ENCODE data around the gene PCMTD2.
"Not testable (repeated sequence)": the region's sequence is repeated elsewhere in the genome, so short reads cannot be mapped to it uniquely, and the experiment has no call there.

The PCMTD2 gene

GRCh38 chr20:64286447-64287263 lies 31.1 kb downstream of the PCMTD2 start:
- DNase-seq (ENCODE audit: low read depth in 2 of 3, low spot score in 1 of 3), result not testable (repeated sequence)

- DNase-seq (ENCODE audit: low read depth in 2 of 3, low spot score in 1 of 3), result not testable (repeated sequence)
These were observed 31.7 kb downstream of the PCMTD2 start for GRCh38 chr20:64287264-64287590.

DNA sequence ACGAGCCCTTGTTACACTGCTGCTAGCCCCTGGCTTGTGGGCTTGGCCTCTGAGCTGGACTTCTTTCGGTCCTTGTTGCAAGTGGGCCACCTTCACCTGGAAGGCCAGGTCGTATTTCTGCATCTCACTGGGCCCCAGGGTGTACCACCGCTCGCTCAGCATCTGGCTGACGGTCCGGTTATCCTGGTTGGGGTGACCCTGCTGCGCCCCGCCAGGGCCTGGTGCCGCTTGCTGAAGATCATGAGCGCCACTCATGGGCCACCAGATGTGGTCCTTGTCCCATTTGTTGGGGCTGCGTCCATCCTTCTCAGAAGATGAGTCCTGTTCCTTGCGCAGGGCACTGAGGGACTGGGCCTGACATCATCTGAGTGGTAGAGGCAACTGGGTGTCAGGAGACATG lies 36.6 kb downstream of the PCMTD2 start:
- not testable (repeated sequence) for DNase-seq (ENCODE audit: low read depth in 2 of 3, low spot score in 1 of 3)

- DNase-seq (ENCODE audit: low read depth in 2 of 3, low spot score in 1 of 3), result not testable (repeated sequence)
These were observed 47.5 kb downstream of the PCMTD2 start for GRCh38 chr20:64303086-64303485.

- DNase-seq (ENCODE audit: low read depth in 2 of 3, low spot score in 1 of 3), result not testable (repeated sequence)
These were observed 58.2 kb downstream of the PCMTD2 start for GRCh38 chr20:64313761-64314160.

DNA sequence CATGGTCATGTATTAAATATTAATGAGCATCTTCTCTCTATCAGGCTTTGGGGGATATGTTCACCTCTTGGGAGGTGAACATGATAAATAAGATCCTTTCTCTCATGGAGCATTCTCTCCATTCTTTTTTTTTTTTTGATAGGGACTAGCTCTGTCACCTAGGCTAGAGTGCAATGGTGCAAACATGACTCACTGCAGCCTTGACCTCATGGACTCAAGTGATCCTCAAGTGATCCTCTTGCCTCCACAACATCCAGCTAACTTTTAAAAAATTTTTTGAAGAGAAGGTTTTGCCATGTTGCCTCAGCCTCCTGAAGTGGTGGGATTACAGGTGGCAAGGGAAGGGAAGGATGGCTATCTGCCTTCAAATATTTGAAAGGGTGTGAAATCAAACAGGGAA lies 59.8 kb downstream of the PCMTD2 start:
- DNase-seq (ENCODE audit: low read depth in 2 of 3, low spot score in 1 of 3), result not testable (repeated sequence)

DNA sequence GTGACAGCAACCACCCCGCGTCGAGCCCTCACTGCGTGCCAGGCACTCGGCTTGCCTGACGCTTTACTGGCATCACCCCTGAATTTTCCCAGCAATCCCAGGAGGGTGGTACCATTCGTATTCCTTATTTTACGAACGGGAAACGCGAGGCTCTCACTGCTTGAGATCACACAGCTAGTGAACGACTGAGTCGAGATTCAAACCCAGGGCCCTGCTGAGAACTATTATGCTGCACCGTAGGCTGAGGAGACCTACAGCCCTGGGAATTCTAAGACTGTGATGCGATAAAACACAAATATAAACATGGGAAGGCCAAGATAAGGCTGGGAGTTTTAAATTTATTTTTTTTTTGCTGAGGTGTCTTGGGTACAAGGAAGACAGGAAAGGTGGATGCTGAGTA lies 60.3 kb downstream of the PCMTD2 start:
- not testable (repeated sequence) for DNase-seq (ENCODE audit: low read depth in 2 of 3, low spot score in 1 of 3)

DNA sequence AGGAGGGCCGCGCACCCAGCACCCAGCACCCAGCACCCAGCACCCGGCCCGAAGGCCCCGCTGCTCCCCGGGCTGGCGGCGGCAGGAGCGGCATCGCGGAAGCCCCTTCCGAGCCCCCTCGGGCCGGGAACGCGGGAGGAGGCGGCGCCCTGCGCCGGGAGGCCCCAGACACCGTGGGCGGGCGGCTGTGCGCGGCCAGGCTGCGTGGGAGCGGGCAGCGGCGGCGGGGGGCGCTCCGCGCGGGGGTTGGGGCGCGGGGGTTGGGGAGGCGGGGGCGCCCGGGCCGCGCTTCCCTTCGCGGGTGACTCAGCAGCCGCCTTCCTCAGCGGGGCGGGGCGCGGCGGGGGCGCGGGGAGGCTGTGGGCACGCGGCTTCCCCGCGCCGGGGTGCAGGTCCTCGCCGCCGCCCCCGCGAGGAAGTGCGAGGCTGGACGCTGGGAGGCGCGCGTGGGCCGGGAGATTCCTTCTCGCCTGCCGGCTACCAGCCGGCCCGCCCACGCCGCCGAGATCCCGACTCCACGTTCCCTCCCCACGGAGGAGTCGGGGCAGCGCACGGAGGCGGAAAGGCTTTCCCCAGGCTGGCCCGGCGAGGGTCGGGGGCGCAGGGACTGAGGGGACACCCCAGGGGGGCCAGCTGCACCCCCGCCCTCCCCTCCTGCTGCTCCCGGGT lies 61.0 kb downstream of the PCMTD2 start:
- not testable (repeated sequence) for DNase-seq (ENCODE audit: low read depth in 2 of 3, low spot score in 1 of 3)

- DNase-seq (ENCODE audit: low read depth in 2 of 3, low spot score in 1 of 3), result not testable (repeated sequence)
These were observed 61.8 kb downstream of the PCMTD2 start for GRCh38 chr20:64317331-64317730.

GRCh38 chr20:64318056-64318455 lies 62.5 kb downstream of the PCMTD2 start:
- DNase-seq (ENCODE audit: low read depth in 2 of 3, low spot score in 1 of 3), result not testable (repeated sequence)

DNA sequence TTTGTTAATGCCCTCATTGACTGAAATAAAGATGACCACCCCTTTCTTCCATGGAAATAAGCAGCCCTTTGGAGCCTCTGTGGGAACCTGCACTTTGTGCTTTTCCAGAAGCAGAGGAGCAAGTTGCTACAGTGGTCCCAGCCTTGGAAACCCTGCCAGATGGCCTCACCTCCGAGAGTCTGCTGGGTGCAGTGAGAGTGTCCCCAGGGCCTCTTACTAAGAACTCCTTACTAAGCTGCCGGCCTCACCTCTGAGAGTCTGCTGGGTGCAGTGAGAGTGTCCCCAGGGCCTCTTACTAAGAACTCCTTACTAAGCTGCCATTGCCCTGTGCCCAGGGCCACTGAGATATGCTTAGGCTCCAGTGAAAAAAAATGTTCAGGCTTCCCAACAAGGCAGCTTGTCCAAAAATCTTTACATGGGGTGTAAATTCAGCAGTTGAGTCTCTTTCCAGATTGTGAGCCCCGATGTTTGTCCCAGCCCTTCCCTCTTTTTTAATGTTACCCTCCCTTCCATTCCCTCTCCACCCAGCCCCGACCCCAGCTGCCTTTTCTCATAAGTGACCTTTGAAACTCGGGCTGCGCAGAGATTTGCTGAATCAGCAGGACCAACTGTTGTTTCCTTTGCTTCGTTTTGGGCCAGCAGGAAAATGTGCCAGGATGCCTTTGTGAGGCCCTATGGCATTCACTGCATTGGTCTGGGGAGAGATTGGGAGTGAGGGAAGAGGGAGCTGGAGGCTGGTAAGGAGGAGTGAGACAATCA lies 66.7 kb downstream of the PCMTD2 start:
- DNase-seq (ENCODE audit: low read depth in 2 of 3, low spot score in 1 of 3), result not testable (repeated sequence)

All from stimulated activated CD4-positive, alpha-beta T cell treated with anti-CD3 and anti-CD28 coated beads, Interleukin-12 subunit alpha, Interleukin-12 subunit beta, amount 100 ng/mL, for 48 hours (primary cell).